ENCODE measurements around the gene LUM. TPM values are rescaled to one million over a fixed set of nuclear protein-coding genes. Genes with fewer than 3 reads are reported as not detected.

Gene LUM
- total RNA-seq, 1 experiment from 2014 or later, result not detected

- Histone ChIP-seq H3K9me3 (ENCODE audit: control insufficient read depth, low read depth, low read length) (no peaks in the 10 kb centered on the region), H2AK5ac (ENCODE audit: insufficient read length, low read length) (no peak overlapping the region), H3K56ac (ENCODE audit: insufficient read length, low read depth, low read length) (no peak overlapping the region), H2AFZ (ENCODE audit: low read length) (no peak overlapping the region), H3K4me1 (ENCODE audit: insufficient read depth, low read length) (no peaks in the 10 kb centered on the region), H2BK5ac (ENCODE audit: insufficient read length, low read length) (no peak overlapping the region), H3K79me1 (ENCODE audit: insufficient read depth, low read depth, low read length, poor library complexity, severe bottlenecking) (no peaks in the 10 kb centered on the region), H3K27me3 (ENCODE audit: insufficient read depth, low read length) (no peaks in the 10 kb centered on the region), H3K4me2 (ENCODE audit: insufficient read depth, insufficient read length, low read length) (no peak overlapping the region), H3T11ph (ENCODE audit: low read length) (no peak overlapping the region), H4K91ac (ENCODE audit: insufficient read length, low read depth, low read length) (no peak overlapping the region), H3K9ac (ENCODE audit: extremely low read depth, insufficient read length, low read length) (no peak overlapping the region), H3K18ac (ENCODE audit: insufficient read length, low read depth, low read length) (no peak overlapping the region), H3K4ac (ENCODE audit: low read depth, low read length) (no peak overlapping the region), H4K5ac (ENCODE audit: insufficient read length, low read depth, low read length) (no peak overlapping the region), H4K20me1 (ENCODE audit: control insufficient read depth, insufficient read depth, insufficient read length) (no peaks in the 10 kb centered on the region), H2BK12ac (ENCODE audit: insufficient read length, low read depth, low read length) (no peak overlapping the region), H3K14ac (ENCODE audit: insufficient read depth, low read length) (no peak overlapping the region), H4K8ac (replicated peaks; ENCODE audit: insufficient read length, low read depth, low read length) (no peak overlapping the region), H3K23ac (ENCODE audit: insufficient read length, low read depth, low read length) (no peak overlapping the region), H2BK20ac (ENCODE audit: low read depth, low read length, poor library complexity, severe bottlenecking) (no peak overlapping the region), H3K23me2 (ENCODE audit: insufficient read length, low read depth, low read length, poor library complexity, severe bottlenecking) (no peaks in the 10 kb centered on the region), H2BK120ac (ENCODE audit: low read depth, low read length, poor library complexity, severe bottlenecking) (no peak overlapping the region), H2BK15ac (ENCODE audit: low read depth, low read length) (no peak overlapping the region), H3K27ac (ENCODE audit: insufficient read length, low read depth, low read length) (no peak overlapping the region), H3K79me2 (ENCODE audit: insufficient read depth, low read length) (no peaks in the 10 kb centered on the region)
- Mint-ChIP-seq H3K4me1 (peaks cover 3 to 6% of the 10 kb centered on the region in 2 experiments; a peak in 3 of 4 replicates), H3K9me3 (no peaks in the 10 kb centered on the region; a peak in 1 of 5 replicates), H3K27ac (no peak overlapping the region), H3K4me3 (no peak overlapping the region), H3K27me3 (ENCODE audit: low read depth) (peaks cover 2% of the 10 kb centered on the region; the same call in 1 of the 2 replicates), H3K36me3 (ENCODE audit: insufficient read depth in 1 of 3, low read depth in 3 of 3) (no peaks in the 10 kb centered on the region)
- WGBS (ENCODE audit: extremely low coverage, insufficient read length, low lambda C conversion rate), result no CpG with 5 or more reads among the region's 5 CpGs
- DNase-seq, result no peak
- no peak for TF ChIP-seq CTCF (conservative IDR thresholded peaks at IDR 0.05)
Observed at GRCh38 chr12:91105807-91106206, 5.5 kb downstream of the LUM start.

Data from H9 (cell line).